A549 (cell line): ENCODE measurements around the gene UBAC2.

ENCODE experiments used
- CEBPB ChIP-seq, 2 experiments: fragments of >200 bp in 1 of 2; sonication (Bioruptor Twin) in 1 of 2; formaldehyde crosslinking in 1 of 2; IDR thresholded peaks; 2 replicates each; pipeline ENCODE4 v1.6.1; 2012 to 2016
- KDM1A ChIP-seq: fragments of 200-600 bp; sonication (generic); IDR thresholded peaks from 2 replicates; pipeline ENCODE4 v1.6.1; 2016; ENCODE audit warnings: low read depth, mild to moderate bottlenecking
- POLR2A ChIP-seq: IDR thresholded peaks from 2 replicates; pipeline ENCODE4 v1.6.1; 2012; ENCODE audit warnings: mild to moderate bottlenecking, low read length
- RCOR1 ChIP-seq: fragments of 150-350 bp; IDR thresholded peaks from 2 replicates; pipeline ENCODE4 v1.6.1; 2014; ENCODE audit warnings: antibody characterized with exemption, low read length, low read depth
- TF ChIP-seq, protein P1 (sequence below): fragments of >200 bp; sonication (Bioruptor Twin); formaldehyde crosslinking; IDR thresholded peaks from 3 replicates; pipeline ENCODE4 v1.5.1; 2016

DNA sequence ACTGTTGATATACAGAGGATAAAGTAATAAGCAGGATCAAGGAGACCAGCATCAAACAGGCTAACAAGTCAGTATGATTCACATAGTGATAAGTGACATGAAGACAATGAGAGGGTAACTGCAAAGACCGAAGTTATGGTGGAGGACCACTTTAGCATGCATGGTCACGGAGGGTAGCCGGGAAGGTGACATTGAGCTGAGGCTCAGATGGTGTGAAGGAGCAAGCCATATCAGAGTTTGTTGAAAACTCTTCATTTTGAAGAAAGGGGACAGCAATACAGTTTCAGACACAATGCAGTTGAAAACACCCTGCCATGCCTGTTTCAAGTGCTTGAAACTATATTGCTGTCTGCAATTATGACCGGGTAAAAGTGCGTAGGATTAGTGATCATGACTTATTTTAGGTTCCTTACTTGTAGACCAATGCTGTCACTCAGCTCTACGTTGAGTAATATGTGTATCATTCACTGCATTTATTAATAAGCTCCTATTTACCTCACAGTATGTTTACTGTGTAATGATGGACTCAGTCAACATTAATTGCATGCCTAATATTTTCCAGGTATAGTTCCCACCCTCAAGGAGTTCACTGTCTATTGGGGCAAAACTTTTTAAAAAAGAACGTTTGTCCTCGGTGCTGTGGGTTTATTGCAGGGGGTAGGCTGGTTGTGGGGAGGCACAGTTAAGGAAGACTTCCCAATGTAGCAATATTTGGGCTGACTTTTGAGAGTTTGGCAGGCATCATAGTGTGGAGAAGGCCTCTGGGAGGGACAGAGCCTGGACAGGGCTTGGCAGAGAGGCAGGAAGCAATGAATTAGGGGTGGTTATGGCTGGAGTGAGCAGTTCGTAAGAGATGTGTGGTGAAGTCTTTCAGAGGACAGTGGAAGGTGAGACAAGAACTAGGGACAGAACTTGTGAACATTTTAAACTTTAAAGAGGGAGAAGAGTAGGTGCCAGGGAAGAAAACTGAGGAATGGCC, 3.2 kb downstream of the UBAC2 start:
- TF ChIP-seq, protein P1, sequence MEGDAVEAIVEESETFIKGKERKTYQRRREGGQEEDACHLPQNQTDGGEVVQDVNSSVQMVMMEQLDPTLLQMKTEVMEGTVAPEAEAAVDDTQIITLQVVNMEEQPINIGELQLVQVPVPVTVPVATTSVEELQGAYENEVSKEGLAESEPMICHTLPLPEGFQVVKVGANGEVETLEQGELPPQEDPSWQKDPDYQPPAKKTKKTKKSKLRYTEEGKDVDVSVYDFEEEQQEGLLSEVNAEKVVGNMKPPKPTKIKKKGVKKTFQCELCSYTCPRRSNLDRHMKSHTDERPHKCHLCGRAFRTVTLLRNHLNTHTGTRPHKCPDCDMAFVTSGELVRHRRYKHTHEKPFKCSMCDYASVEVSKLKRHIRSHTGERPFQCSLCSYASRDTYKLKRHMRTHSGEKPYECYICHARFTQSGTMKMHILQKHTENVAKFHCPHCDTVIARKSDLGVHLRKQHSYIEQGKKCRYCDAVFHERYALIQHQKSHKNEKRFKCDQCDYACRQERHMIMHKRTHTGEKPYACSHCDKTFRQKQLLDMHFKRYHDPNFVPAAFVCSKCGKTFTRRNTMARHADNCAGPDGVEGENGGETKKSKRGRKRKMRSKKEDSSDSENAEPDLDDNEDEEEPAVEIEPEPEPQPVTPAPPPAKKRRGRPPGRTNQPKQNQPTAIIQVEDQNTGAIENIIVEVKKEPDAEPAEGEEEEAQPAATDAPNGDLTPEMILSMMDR: no peak
- no peak for TF ChIP-seq CEBPB (IDR thresholded peaks at IDR 0.05)
- no peak for TF ChIP-seq RCOR1
- TF ChIP-seq POLR2A: no peak
- TF ChIP-seq KDM1A: no peak
